Body of pancreas (tissue), 4 donors: Measurements from ENCODE around the gene MYOZ1. TPM values are rescaled to one million over a fixed set of nuclear protein-coding genes. Genes with fewer than 3 reads are reported as not detected.

ENCODE experiments used
- ATAC-seq: fragments of 150-250 bp; one replicate; pipeline ENCODE4 v1.9.1; 2016
- DNase-seq, 4 donors: peaks; one replicate each; pipeline ENCODE4 v3.0.0-alpha.2; 2019
- H3K27ac ChIP-seq, 4 donors: fragments of 200-600 bp; sonication (generic); 1 replicate in 3 of 4; 2 replicates in 1 of 4; pipeline versions ENCODE4 v1.5.1 to v1.6.1; 2016 to 2019; ENCODE audit warnings: mild to moderate bottlenecking in 1 of 4, mixed read lengths in 1 of 4, moderate library complexity in 1 of 4
- H3K27me3 ChIP-seq, 2 donors: fragments of 200-600 bp; sonication (generic); one replicate each; pipeline ENCODE4 v1.6.0; 2016; ENCODE audit warnings: mild to moderate bottlenecking in 1 of 2
- H3K36me3 ChIP-seq, 2 donors: fragments of 200-600 bp; sonication (generic); replicated peaks in 1 of 2; 2 replicates each; pipeline ENCODE4 v1.5.1; 2016; ENCODE audit warnings: low read depth in 2 of 2; ENCODE audit not compliant: insufficient read depth in 1 of 2
- H3K4me1 ChIP-seq: fragments of 200-600 bp; sonication (generic); one replicate; pipeline ENCODE4 v1.6.0; 2016
- H3K4me3 ChIP-seq, 2 donors: fragments of 200-600 bp; sonication (generic); 1 replicate in 1 of 2; 2 replicates in 1 of 2; pipeline ENCODE4 v1.5.1; 2016 to 2019
- H3K9me3 ChIP-seq, 3 donors: fragments of 200-600 bp; sonication (generic); 1 replicate in 2 of 3; 2 replicates in 1 of 3; pipeline ENCODE4 v1.5.1; 2016
- POLR2A ChIP-seq, 3 donors: fragments of 450-650 bp; IDR thresholded peaks; one replicate each; pipeline ENCODE4 v1.6.1; 2016; ENCODE audit warnings: antibody characterized with exemption in 3 of 3, mild to moderate bottlenecking in 2 of 3
- WGBS, 2 donors: methylation state at CpG; one replicate each; pipeline ENCODE4 v1.1.5; 2017; 5-methylcytosine and 5-hydroxymethylcytosine counted together
- intact Hi-C: fragments of 100-400 bp; cut with DNase I; formaldehyde crosslinking; loops from one replicate; pipeline ENCODE4 v1.15.1; 2023
- total RNA-seq, 2 donors: library from RNA; depleted of rRNA; stranded (reverse); fragments of >200 nt; gene quantifications; one replicate each; pipeline ENCODE4 v1.1.0, GENCODE V29; 2016
- TF ChIP-seq, protein P1 (sequence below), 7 experiments: fragments of 450-650 bp in 4 of 7; fragments of 200-600 bp in 3 of 7; sonication (generic) in 3 of 7; IDR thresholded peaks; one replicate each; pipeline ENCODE4 v1.5.1; 2016 to 2019; ENCODE audit warnings: antibody characterized with exemption in 7 of 7

MYOZ1 gene
- total RNA-seq, 2 donors from 2014 or later: not detected

DNA sequence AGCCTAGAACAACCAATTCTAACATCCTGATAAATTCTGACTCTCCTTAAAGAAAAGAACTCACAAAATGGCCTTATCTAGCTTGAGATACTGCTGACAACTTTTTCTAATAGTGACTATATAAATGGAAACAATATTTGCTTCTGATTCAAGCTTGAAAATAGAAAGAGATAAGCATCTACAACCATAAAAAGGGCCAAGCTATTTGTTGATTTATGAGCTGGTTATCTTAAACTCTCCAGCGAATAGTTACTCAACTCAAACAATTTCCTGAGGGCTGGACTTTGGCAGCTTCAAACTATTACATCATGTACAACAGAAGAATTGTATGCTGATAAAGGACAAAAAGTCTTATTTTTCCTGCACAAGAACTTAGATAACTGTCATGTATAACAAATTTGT, 54.7 kb downstream of the MYOZ1 start:
- peak; percentile 54 to 76 (median 62) for DNase-seq
- no peak for TF ChIP-seq POLR2A (IDR thresholded peaks at IDR 0.05)
- TF ChIP-seq, protein P1, sequence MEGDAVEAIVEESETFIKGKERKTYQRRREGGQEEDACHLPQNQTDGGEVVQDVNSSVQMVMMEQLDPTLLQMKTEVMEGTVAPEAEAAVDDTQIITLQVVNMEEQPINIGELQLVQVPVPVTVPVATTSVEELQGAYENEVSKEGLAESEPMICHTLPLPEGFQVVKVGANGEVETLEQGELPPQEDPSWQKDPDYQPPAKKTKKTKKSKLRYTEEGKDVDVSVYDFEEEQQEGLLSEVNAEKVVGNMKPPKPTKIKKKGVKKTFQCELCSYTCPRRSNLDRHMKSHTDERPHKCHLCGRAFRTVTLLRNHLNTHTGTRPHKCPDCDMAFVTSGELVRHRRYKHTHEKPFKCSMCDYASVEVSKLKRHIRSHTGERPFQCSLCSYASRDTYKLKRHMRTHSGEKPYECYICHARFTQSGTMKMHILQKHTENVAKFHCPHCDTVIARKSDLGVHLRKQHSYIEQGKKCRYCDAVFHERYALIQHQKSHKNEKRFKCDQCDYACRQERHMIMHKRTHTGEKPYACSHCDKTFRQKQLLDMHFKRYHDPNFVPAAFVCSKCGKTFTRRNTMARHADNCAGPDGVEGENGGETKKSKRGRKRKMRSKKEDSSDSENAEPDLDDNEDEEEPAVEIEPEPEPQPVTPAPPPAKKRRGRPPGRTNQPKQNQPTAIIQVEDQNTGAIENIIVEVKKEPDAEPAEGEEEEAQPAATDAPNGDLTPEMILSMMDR (IDR thresholded peaks at IDR 0.05): no peak
- Histone ChIP-seq H3K9me3 (no peaks in the 10 kb centered on the region), H3K4me3 (no peak overlapping the region), H3K36me3 (no peaks in the 10 kb centered on the region), H3K27me3 (no peaks in the 10 kb centered on the region), H3K27ac (peak overlapping the region; percentile 60 to 71 (median 66)), H3K4me1 (peaks cover 63% of the 10 kb centered on the region)
- 0 to 3% methylated on average over 1 of the region's 1 CpG for WGBS, 2 donors
- intact Hi-C loops: no loop called here
- ATAC-seq: peak; percentile 94

- TF ChIP-seq, protein P1 (IDR thresholded peaks at IDR 0.05): no peak
- no peak for TF ChIP-seq POLR2A (IDR thresholded peaks at IDR 0.05)
- Histone ChIP-seq H3K4me1 (peaks cover 51% of the 10 kb centered on the region), H3K27me3 (no peaks in the 10 kb centered on the region), H3K27ac (no peak overlapping the region), H3K4me3 (no peak overlapping the region), H3K36me3 (no peaks in the 10 kb centered on the region), H3K9me3 (no peaks in the 10 kb centered on the region)
- intact Hi-C loops: no loop called here
- WGBS, 2 donors: 92 to 96% methylated on average over 3 of the region's 3 CpGs
- DNase-seq: no peak
- ATAC-seq: no peak
These were observed 55.9 kb downstream of the MYOZ1 start for GRCh38 chr10:73585327-73585726.

GRCh38 chr10:73584737-73585136, 56.5 kb downstream of the MYOZ1 start:
- 86 to 93% methylated on average over 2 of the region's 2 CpGs for WGBS, 2 donors
- Histone ChIP-seq H3K9me3 (no peaks in the 10 kb centered on the region), H3K36me3 (no peaks in the 10 kb centered on the region), H3K27me3 (no peaks in the 10 kb centered on the region), H3K4me3 (no peak overlapping the region), H3K27ac (no peak overlapping the region), H3K4me1 (peaks cover 46% of the 10 kb centered on the region)
- intact Hi-C loops: no loop called here
- no peak for ATAC-seq
- no peak for TF ChIP-seq POLR2A (IDR thresholded peaks at IDR 0.05)
- TF ChIP-seq, protein P1 (IDR thresholded peaks at IDR 0.05): no peak
- no peak for DNase-seq

GRCh38 chr10:73581918-73582317, 59.4 kb downstream of the MYOZ1 start:
- no peak overlapping the region for H3K4me3 ChIP-seq
- intact Hi-C loops: no loop called here
- H3K27ac ChIP-seq: no peak overlapping the region
- TF ChIP-seq, protein P1 (IDR thresholded peaks at IDR 0.05): no peak
- no peak for TF ChIP-seq POLR2A (IDR thresholded peaks at IDR 0.05)
- H3K9me3 ChIP-seq: no peaks in the 10 kb centered on the region
- no peaks in the 10 kb centered on the region for H3K27me3 ChIP-seq
- H3K36me3 ChIP-seq: no peaks in the 10 kb centered on the region
- ATAC-seq (no peak), DNase-seq (no peak)
- H3K4me1 ChIP-seq: peaks cover 39% of the 10 kb centered on the region
- WGBS, 2 donors: 93 to 100% methylated on average over 2 of the region's 2 CpGs

Other genes starting within 250 kb of the MYOZ1 start
- gene ANXA7, start 227.4 kb downstream of the MYOZ1 start, total RNA-seq: 10 to 100 TPM; 22.7 to 46.2 TPM
- gene MSS51, start 207.9 kb downstream of the MYOZ1 start, total RNA-seq: 1 to 10 TPM; 2.3 to 3.9 TPM
- 10 to 100 TPM; 20.4 to 27.5 TPM for gene PPP3CB, start 145.4 kb downstream of the MYOZ1 start, total RNA-seq
- gene USP54, start 50.1 kb downstream of the MYOZ1 start, total RNA-seq: 10 to 100 TPM; 20.4 to 25.4 TPM
- gene SYNPO2L, start 14.6 kb upstream of the MYOZ1 start, total RNA-seq: not detected
- 10 to 100 TPM; 13.5 to 25.1 TPM for gene AGAP5, start 56.6 kb upstream of the MYOZ1 start, total RNA-seq
- gene SEC24C, start 102.9 kb upstream of the MYOZ1 start, total RNA-seq: 10 to 100 TPM; 29.1 to 30.3 TPM
- gene CHCHD1, start 140.6 kb upstream of the MYOZ1 start, total RNA-seq: 10 to 100 TPM in 1 of 2 donors, 1 to 10 TPM in 1; 9.3 to 15.8 TPM
- gene ZSWIM8, start 144.1 kb upstream of the MYOZ1 start, total RNA-seq: 10 to 100 TPM; 34.5 to 70.9 TPM
- gene NDST2, start 170.1 kb upstream of the MYOZ1 start, total RNA-seq: 10 to 100 TPM; 21.1 to 25.4 TPM
- 10 to 100 TPM; 14.8 to 17.4 TPM for gene CAMK2G, start 233.1 kb upstream of the MYOZ1 start, total RNA-seq